GM19463 (cell line): Measurements from ENCODE around the gene NWD2.

Experiments
- ATAC-seq: cut with Tn5 transposase; IDR thresholded peaks from one replicate; pipeline ENCODE4 v1.9.1; 2021; ENCODE audit warnings: mild to moderate bottlenecking, moderate library complexity; ENCODE audit not compliant: unreplicated experiment

NWD2 gene

DNA sequence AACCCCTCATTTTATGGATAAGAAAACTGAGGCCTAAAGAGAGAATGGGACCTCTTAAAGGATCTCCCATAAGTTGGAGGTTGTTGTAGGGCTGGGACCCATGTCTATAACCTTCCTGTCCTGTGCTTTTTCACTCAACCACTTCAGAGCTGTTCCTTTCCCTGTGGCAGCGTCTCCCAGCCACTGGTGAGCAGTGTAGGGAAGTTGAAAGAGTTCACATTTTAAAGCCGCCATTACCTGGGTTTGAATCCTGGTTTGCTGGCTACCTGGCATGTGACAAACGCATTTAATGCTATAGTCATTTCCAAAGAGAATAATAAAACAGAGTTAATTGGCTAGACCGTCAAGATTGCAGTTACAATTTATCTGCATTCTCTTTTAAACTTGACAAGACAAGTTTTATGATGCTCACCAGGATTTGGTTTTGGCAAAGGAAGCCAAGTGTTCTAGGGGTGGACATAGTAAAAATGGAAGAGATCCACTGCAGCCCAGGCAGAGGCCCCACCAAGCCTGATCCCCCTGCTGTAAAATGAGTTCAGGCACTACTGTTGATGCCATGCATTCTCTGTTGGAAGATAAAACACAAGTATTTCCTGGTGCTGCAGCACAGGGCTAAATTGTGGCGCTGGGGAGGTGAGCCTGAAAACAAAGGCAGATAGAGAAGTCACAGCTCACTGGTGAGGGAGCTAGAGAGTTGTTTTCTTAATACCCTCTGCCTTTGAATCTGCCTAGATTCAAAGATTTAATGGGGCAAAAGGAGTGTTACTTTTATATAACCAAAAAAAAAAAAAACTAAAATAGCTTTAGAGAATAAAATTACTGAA is 218.7 kb downstream of the NWD2 start:
- no peak for ATAC-seq

DNA sequence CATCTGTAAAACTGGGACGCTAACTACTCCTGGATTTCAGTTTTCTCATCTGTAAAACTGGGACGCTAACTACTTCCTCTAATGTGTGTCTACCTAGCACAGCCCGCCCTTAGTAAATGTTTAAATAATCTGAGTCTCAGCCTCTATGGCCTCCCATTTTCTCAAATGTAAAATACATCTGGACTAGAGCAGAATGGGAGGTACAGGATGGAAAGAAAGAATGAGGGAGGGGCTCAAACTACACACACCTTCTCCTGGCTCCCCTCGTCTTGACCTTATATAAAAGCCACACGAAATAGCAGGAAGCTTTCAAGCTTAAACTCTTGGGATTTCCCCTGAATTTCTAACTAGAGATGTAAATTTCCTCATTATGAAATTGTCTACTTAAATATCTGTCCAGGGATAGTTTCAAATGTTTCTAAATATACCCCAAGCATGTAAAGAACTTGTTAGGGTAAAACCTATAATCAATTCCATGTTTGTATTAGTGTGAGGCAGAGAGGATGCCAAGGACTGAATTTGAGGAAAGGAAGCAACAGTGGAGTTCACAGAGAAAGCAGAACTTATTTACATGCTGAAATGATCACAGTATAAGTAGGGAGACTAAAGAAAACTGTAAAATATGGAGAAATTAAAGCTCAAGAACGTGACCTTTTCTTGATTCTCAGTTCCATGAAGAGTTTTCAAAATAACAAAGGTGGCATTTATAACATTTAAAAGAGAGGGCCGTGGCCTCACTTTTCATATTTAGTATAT is 220.0 kb downstream of the NWD2 start:
- ATAC-seq: no peak

GRCh38 chr4:37465296-37465695 is 220.8 kb downstream of the NWD2 start:
- ATAC-seq: no peak

DNA sequence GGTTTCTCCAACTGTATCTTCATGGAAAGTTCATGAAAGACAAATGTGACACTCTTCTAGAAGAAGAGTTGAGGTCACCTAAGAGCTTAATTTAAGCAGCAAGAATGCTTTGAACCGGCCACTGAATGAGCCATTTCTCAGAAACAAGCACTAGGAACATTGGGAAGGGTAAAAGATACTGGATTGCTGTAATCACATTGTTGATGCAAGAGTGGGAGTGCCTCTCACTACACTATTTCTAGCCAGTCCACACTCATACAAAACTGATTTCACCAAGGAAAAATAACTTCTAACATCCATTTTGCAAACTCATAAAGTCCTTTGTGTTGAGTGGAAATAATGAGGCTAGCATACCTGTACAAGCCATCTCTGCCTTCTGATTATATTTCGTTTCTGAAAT is 221.3 kb downstream of the NWD2 start:
- ATAC-seq: no peak

DNA sequence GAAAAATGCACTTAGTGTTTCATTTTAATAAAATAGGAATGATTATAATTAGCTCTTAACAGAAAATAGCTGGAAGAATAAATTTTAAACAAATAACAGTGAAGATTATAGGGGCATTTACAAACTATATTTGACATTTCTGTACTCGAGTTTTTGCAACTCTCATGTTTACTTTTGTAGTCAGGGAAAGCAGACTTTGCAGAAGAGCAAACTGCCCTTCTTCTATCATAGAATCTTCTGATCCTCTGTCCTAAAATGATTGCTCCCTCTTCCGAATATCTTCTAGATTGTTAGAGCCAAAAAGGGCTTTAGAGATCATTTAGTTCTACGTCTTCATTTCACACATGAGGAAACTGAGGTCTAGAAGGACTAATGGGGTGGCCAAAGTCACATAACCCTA is 222.7 kb downstream of the NWD2 start:
- ATAC-seq: no peak

DNA sequence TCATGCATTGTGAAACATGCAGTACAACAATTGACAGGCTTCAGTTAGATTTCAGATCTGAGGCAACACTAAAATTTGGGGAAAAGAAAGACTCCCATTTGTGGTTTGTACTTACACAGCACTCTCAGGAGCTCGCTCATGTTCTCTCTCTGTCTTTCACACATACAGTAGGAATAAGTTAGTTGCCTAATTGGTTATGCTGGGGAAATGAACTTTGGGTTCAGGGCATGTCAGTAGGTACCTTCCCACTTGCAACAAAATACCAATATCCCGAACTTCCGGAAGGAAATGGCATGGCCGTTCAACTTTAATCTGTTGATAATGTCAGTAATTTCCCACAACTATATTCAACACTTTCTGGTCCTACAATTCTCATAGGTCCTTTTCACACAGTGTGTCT is 223.3 kb downstream of the NWD2 start:
- ATAC-seq: no peak

- ATAC-seq: no peak
Observed at GRCh38 chr4:37469286-37469685, 224.7 kb downstream of the NWD2 start.

DNA sequence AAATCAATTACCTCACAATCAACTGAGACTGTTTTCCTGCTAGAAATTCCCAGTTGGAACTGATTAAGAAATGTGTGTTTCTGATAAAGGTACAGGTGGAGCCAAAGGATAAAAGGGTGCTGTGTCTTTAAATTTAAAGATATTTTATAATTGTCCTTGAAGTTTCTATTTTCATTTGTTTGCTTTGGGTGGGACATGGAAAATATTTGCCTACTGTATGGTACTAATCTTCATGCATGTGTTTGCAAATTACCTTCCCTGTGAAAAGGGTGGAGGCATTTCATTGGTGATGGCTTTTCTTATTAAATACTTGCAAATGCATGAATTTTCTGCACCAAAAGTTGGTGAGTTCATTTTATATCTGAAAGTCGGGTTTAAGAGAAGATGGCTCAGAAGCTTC is 225.7 kb downstream of the NWD2 start:
- ATAC-seq: no peak

- ATAC-seq: no peak
Observed at GRCh38 chr4:37471093-37471492, 226.6 kb downstream of the NWD2 start.

DNA sequence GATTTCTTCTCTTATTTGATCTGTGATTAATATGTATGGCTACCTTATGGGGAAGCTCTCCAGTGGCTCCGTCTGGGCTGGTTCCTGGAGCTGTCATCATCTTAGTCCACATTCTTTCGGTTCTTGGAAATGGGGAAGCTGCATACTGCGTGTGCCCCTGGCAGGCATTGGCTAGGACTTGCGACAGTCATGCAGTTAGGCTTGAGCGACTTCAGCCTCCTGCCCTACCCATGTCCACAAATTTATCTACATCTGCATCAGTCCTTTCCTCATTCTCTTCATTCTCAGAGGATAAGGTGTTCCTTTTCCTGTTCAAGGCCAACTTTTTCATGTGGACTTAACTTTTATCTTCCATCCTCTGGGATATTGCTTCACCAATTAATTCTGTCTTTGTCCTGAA is 227.4 kb downstream of the NWD2 start:
- ATAC-seq: no peak

GRCh38 chr4:37473807-37474206 is 229.3 kb downstream of the NWD2 start:
- no peak for ATAC-seq

DNA sequence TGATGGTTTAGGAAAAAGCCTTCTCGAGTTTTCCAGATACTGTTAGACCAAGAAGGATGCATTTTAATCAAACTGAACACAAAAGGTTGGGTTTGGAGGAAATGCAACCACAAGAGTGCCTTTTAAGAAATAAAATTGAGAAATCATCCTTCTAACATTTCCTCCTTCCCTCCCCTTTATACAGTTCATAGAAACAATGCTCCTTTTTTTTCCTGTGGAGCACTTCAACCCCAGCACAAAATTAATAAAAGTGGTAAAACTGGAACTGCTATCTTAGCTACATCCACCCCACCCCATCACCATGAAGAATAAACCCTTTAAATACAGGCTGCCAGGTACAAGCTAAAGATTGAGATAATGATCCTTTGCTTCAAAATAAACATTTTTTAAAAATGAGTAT is 230.5 kb downstream of the NWD2 start:
- no peak for ATAC-seq

GRCh38 chr4:37475776-37476175 is 231.2 kb downstream of the NWD2 start:
- ATAC-seq: no peak

DNA sequence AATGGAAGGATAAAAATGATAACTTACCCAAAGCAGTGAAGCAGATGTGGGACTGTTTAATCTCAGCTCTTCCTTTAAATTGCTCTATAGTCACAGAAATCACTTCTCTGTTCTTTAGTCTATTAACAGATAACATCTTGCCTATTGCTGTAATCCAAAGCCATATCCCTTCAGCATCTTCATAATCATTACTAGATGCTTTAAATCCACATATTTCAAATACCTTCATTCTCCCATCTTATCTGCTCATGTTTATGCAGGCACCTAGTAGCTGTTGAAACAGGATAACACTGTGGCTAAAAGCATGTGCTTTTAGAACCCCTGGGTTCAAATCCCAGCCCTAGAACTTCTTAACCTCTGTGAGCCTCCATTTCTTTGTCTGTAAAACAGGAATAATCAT is 231.7 kb downstream of the NWD2 start:
- no peak for ATAC-seq

DNA sequence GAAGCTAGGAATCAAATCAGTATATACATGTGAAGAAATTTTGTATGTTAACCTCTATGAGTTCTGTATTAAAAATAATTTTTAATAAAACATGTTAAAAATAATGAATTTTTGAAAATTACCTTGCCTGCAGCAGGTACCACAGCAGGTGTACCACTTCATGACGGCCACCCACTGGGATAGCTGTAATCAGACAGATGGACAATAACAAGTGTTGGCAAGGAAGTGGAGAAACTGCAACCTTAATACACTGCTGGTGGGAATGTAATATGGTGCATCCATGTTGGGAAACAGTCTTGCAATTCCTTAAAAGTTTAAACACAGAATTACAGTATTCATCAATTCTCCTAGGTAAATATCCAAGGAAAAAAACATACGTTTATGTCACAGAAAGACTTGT is 232.1 kb downstream of the NWD2 start:
- no peak for ATAC-seq

DNA sequence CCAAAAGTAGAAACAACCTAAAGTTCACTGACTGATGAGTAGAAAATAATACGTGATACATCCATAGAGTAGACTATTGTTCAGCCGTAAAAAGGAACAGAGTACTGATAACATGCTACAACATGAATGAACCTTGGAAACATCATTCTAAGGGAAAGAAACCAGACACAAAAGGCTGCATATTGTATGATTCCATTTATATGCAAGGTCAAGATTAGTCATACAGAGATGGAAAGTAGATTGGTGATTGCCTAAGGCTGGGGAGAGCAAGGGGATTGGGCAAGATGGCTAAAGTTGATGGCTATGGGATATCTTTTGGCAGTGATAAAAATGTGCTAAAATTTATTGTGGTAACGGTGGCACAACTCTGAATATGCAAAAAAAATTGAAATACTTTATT is 232.6 kb downstream of the NWD2 start:
- ATAC-seq: no peak

GRCh38 chr4:37478151-37478550 is 233.6 kb downstream of the NWD2 start:
- no peak for ATAC-seq

DNA sequence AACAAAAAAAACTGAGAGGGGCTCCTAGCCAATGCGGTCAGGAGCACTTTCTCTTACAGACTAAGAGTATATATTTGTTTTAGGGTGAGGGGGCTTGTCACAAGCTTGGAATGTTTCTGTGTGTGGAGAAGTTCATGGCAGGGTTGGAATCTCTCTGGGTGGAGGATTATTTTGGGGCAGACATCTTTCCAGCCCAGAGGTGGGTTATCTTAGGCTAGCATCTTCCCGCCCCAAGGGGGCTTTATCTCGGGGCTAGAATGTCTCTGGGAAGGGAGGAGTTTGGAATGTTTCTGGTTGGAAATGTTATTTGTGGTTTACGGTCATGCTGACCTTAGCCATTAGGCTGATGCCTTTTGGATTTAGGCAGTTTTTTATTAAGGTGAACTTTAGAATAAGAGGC is 236.0 kb downstream of the NWD2 start:
- no peak for ATAC-seq

- ATAC-seq: no peak
Observed at GRCh38 chr4:37481547-37482122, 237.1 kb downstream of the NWD2 start.

DNA sequence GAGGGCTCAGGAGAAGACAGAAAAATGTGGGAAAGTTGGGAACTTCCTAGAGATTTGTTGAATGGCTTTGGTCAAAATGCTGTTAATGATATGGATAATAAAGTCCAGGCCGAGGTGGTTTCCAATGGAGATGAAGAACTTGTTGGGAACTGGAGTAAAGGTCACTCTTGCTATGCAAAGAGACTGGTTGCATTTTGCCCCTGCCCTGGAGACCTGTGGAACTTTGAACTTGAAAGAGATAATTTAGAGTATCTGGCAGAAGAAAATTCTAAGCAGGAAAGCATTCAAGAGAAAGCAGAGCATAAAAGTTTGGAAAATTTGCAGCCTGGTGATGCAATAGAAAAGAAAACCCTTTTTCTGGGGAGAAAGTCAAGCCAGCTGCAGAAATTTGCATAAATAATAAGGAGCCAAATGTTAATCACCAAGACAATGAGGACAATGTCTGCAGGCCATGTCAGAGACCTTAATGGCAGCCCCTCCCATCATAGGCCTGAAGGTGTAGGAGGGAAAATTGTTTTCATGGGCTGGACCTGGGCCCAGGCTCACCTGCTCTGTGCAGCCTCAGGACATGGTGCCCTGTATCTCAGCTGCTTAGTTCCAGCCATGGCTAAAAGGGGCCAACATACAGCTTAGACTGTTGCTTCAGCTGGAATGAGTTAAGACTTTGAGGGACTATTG is 237.8 kb downstream of the NWD2 start:
- no peak for ATAC-seq

- no peak for ATAC-seq
Observed at GRCh38 chr4:37483610-37484009, 239.1 kb downstream of the NWD2 start.

GRCh38 chr4:37486166-37486565 is 241.6 kb downstream of the NWD2 start:
- no peak for ATAC-seq
